ENCODE measurements around the gene ZNF652. TPM values are rescaled to one million over a fixed set of nuclear protein-coding genes. Genes with fewer than 3 reads are reported as not detected.

The ZNF652 gene
- total RNA-seq, 2 donors from 2014 or later = 42.6 to 60.0 TPM

- Histone ChIP-seq H3K4me3 (ENCODE audit: low read length) (no peak overlapping the region), H3K9me3 (ENCODE audit: control insufficient read depth, low read length) (no peaks in the 10 kb centered on the region), H3K4me1 (ENCODE audit: control insufficient read depth, insufficient read depth, low read length) (no peaks in the 10 kb centered on the region), H3K27me3 (ENCODE audit: control insufficient read depth, insufficient read depth, low read length, poor library complexity, severe bottlenecking) (no peaks in the 10 kb centered on the region), H3K9ac (ENCODE audit: extremely low read depth, low read length, poor library complexity, severe bottlenecking) (no peak overlapping the region), H3K36me3 (ENCODE audit: control insufficient read depth, insufficient read depth, low read length) (no peaks in the 10 kb centered on the region), H3K27ac (ENCODE audit: low read depth, low read length) (no peak overlapping the region)
- 90 to 96% methylated on average over 4 to 6 of the region's 6 CpGs for WGBS, 2 experiments (ENCODE audit: insufficient coverage in 1 of 2, insufficient read length in 1 of 2)
- TF ChIP-seq CTCF (conservative IDR thresholded peaks at IDR 0.05) = peak; percentile 57
- no peaks in the 10 kb centered on the region for H3K27me3 Mint-ChIP-seq (ENCODE audit: insufficient read depth)
- H3K9me3 Mint-ChIP-seq = no peaks in the 10 kb centered on the region
- no peak overlapping the region for H3K4me3 Mint-ChIP-seq
- no peak overlapping the region for H3K27ac Mint-ChIP-seq
- H3K36me3 Mint-ChIP-seq (ENCODE audit: low read depth) = no peaks in the 10 kb centered on the region
- H3K4me1 Mint-ChIP-seq = peaks cover 1% of the 10 kb centered on the region
- peak; percentile 72 for DNase-seq
Measured at GRCh38 chr17:49252148-49252695, 109.8 kb downstream of the ZNF652 start.

DNA sequence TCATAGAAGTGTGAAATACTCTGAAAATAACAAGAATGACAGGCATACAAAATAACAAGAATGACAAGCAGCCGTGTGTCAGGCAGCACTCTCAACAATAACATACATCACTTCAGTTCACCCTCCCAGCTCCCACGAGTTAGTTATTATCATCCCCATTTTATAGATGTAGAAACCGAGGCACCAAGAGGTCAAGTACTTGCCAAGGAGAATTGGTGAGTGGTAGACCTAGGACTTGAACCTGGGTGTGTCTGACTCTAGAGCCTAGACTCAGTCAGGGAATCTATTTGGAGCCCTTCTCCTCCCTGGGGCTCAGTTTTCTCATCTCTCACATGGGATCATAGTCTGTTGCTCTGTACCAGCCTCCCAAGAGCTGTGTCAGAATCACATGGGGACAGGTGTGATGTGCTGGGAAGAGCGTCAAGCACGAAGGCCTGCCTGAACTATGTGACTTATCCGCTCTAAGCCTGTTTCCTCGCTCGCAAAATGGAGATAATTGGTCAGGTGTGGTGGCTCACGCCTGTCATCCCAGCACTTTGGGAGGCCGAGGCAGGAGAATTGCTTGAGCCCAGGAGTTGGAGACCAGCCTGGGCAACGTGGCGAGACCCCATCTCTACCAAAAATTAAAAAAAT lies 112.0 kb downstream of the ZNF652 start:
- Mint-ChIP-seq H3K9me3 (no peaks in the 10 kb centered on the region), H3K36me3 (ENCODE audit: low read depth) (no peaks in the 10 kb centered on the region)
- no peaks in the 10 kb centered on the region for H3K9me3 ChIP-seq (ENCODE audit: control insufficient read depth, low read length)

GRCh38 chr17:49249292-49249794 lies 112.7 kb downstream of the ZNF652 start:
- no peak for TF ChIP-seq CTCF (conservative IDR thresholded peaks at IDR 0.05)
- 84 to 94% methylated on average over 2 to 10 of the region's 10 CpGs for WGBS, 2 experiments (ENCODE audit: insufficient coverage in 1 of 2, insufficient read length in 1 of 2)
- H3K27me3 ChIP-seq (ENCODE audit: control insufficient read depth, insufficient read depth, low read length, poor library complexity, severe bottlenecking) = no peaks in the 10 kb centered on the region
- no peaks in the 10 kb centered on the region for H3K9me3 ChIP-seq (ENCODE audit: control insufficient read depth, low read length)
- Mint-ChIP-seq H3K27ac (no peak overlapping the region), H3K36me3 (ENCODE audit: low read depth) (no peaks in the 10 kb centered on the region), H3K4me3 (no peak overlapping the region), H3K4me1 (peaks cover 1% of the 10 kb centered on the region), H3K27me3 (ENCODE audit: insufficient read depth) (no peaks in the 10 kb centered on the region), H3K9me3 (no peaks in the 10 kb centered on the region)
- H3K27ac ChIP-seq (ENCODE audit: low read depth, low read length) = no peak overlapping the region
- no peaks in the 10 kb centered on the region for H3K36me3 ChIP-seq (ENCODE audit: control insufficient read depth, insufficient read depth, low read length)
- no peak for DNase-seq
- H3K9ac ChIP-seq (ENCODE audit: extremely low read depth, low read length, poor library complexity, severe bottlenecking) = no peak overlapping the region
- no peaks in the 10 kb centered on the region for H3K4me1 ChIP-seq (ENCODE audit: control insufficient read depth, insufficient read depth, low read length)
- no peak overlapping the region for H3K4me3 ChIP-seq (ENCODE audit: low read length)

More for the DNA sequence above, 112.0 kb downstream of the ZNF652 start:
- H3K27ac ChIP-seq (ENCODE audit: low read depth, low read length) = no peak overlapping the region
- TF ChIP-seq CTCF (conservative IDR thresholded peaks at IDR 0.05) = no peak
- no peak overlapping the region for H3K4me3 ChIP-seq (ENCODE audit: low read length)
- no peak overlapping the region for H3K9ac ChIP-seq (ENCODE audit: extremely low read depth, low read length, poor library complexity, severe bottlenecking)
- no peak overlapping the region for H3K27ac Mint-ChIP-seq
- H3K27me3 Mint-ChIP-seq (ENCODE audit: insufficient read depth) = no peaks in the 10 kb centered on the region
- no peak for DNase-seq
- no peaks in the 10 kb centered on the region for H3K27me3 ChIP-seq (ENCODE audit: control insufficient read depth, insufficient read depth, low read length, poor library complexity, severe bottlenecking)
- H3K36me3 ChIP-seq (ENCODE audit: control insufficient read depth, insufficient read depth, low read length) = no peaks in the 10 kb centered on the region
- peaks cover 1% of the 10 kb centered on the region for H3K4me1 Mint-ChIP-seq
- H3K4me1 ChIP-seq (ENCODE audit: control insufficient read depth, insufficient read depth, low read length) = no peaks in the 10 kb centered on the region
- H3K4me3 Mint-ChIP-seq = no peak overlapping the region
- 84 to 94% methylated on average over 7 to 12 of the region's 12 CpGs for WGBS, 2 experiments (ENCODE audit: insufficient coverage in 1 of 2, insufficient read length in 1 of 2)
